Ovary (tissue), 3 donors: Measurements from ENCODE around the gene CCNJL.

Experiments
- CTCF ChIP-seq, 3 donors: fragments of 450-650 bp in 2 of 3; fragments of 200-600 bp in 1 of 3; IDR thresholded peaks; one replicate each; pipeline versions ENCODE4 v1.5.1 to v1.8.0; 2016 to 2022; ENCODE audit warnings: antibody characterized with exemption in 3 of 3, mild to moderate bottlenecking in 1 of 3
- POLR2A ChIP-seq: fragments of 450-650 bp; IDR thresholded peaks from one replicate; pipeline ENCODE4 v1.6.1; 2017; ENCODE audit warnings: antibody characterized with exemption, mild to moderate bottlenecking, moderate library complexity
- donor health status: DM: no; HTN: no; CAD: no.

GRCh38 chr5:160281275-160281674 is 31.1 kb downstream of the CCNJL start:
- TF ChIP-seq CTCF (IDR thresholded peaks at IDR 0.05): no peak
- no peak for TF ChIP-seq POLR2A
